DND-41 (cell line): ENCODE measurements around the gene EFHD2.
"Not testable (repeated sequence)": the region's sequence is repeated elsewhere in the genome, so short reads cannot be mapped to it uniquely, and the experiment has no call there.

Source experiments
- ATAC-seq: fragments of 200-7000 bp; cut with Tn5 transposase; 3 replicates; pipeline ENCODE4 v1.9.1; 2021; ENCODE audit warnings: low read depth; ENCODE audit not compliant: insufficient read depth
- DNase-seq: peaks from one replicate; pipeline ENCODE4 v3.0.0-alpha.2; 2020
- H2AFZ ChIP-seq: 2 replicates; pipeline ENCODE4 v1.6.0; 2012; ENCODE audit warnings: low read depth, low read length
- H3K27ac ChIP-seq: 2 replicates; pipeline ENCODE4 v1.5.1; 2012; ENCODE audit warnings: low read length, inconsistent platforms
- H3K27me3 ChIP-seq: fragments of 200-600 bp; sonication (generic); 2 replicates; pipeline ENCODE4 v1.6.0; 2012; ENCODE audit warnings: low read length, mild to moderate bottlenecking, inconsistent platforms; ENCODE audit not compliant: insufficient read depth, poor library complexity
- H3K36me3 ChIP-seq: 2 replicates; pipeline ENCODE4 v1.5.1; 2012; ENCODE audit warnings: low read length, inconsistent platforms; ENCODE audit not compliant: insufficient read depth
- H3K4me1 ChIP-seq: 2 replicates; pipeline ENCODE4 v1.5.1; 2012; ENCODE audit warnings: mild to moderate bottlenecking, low read length; ENCODE audit not compliant: insufficient read depth
- H3K4me2 ChIP-seq: 2 replicates; pipeline ENCODE4 v1.6.0; 2012; ENCODE audit warnings: mild to moderate bottlenecking, moderate library complexity, low read length, inconsistent platforms; ENCODE audit not compliant: insufficient read depth
- H3K4me3 ChIP-seq, 2 experiments: fragments of 200-600 bp in 1 of 2; shearing (Covaris generic) in 1 of 2; 2 replicates each; pipeline ENCODE4 v1.5.1; 2012 to 2016; ENCODE audit warnings: inconsistent platforms in 2 of 2, low read length in 2 of 2, mild to moderate bottlenecking in 2 of 2, low read depth in 1 of 2, moderate library complexity in 1 of 2
- H3K79me2 ChIP-seq: 2 replicates; pipeline ENCODE4 v1.6.0; 2012; ENCODE audit warnings: low read length, inconsistent platforms; ENCODE audit not compliant: insufficient read depth
- H3K9ac ChIP-seq: 2 replicates; pipeline ENCODE4 v1.6.0; 2012; ENCODE audit warnings: low read depth, mild to moderate bottlenecking, inconsistent platforms, low read length, moderate library complexity
- H3K9me3 ChIP-seq: 2 replicates; pipeline ENCODE4 v1.5.1; 2012; ENCODE audit warnings: low read length, moderate library complexity, mild to moderate bottlenecking, inconsistent platforms; ENCODE audit not compliant: insufficient read depth, severe bottlenecking
- H4K20me1 ChIP-seq: 2 replicates; pipeline ENCODE4 v1.6.0; 2012; ENCODE audit warnings: low read length; ENCODE audit not compliant: insufficient read depth
- CTCF ChIP-seq: IDR thresholded peaks from 2 replicates; pipeline ENCODE4 v1.5.1; 2012; ENCODE audit warnings: borderline replicate concordance, low read length, moderate library complexity, mild to moderate bottlenecking; ENCODE audit not compliant: poor library complexity, severe bottlenecking; ENCODE audit errors: extremely low read depth
- EZH2 ChIP-seq: IDR thresholded peaks from 3 replicates; pipeline ENCODE4 v1.6.1; 2012; ENCODE audit warnings: borderline replicate concordance, low read depth, mild to moderate bottlenecking, moderate library complexity, low read length, inconsistent platforms; ENCODE audit not compliant: severe bottlenecking

The EFHD2 gene

GRCh38 chr1:15386164-15386749 is 23.4 kb upstream of the EFHD2 start:
- Histone ChIP-seq H3K9ac (no peak overlapping the region), H3K27ac (no peak overlapping the region), H3K79me2 (no peaks in the 10 kb centered on the region), H3K9me3 (no peaks in the 10 kb centered on the region), H3K27me3 (peaks cover 3% of the 10 kb centered on the region), H3K4me2 (no peak overlapping the region), H3K4me3 (no peak overlapping the region), H2AFZ (no peak overlapping the region), H4K20me1 (0 out of 2 replicates have a peak, but pooled peaks cover 3% of the 10 kb centered on the region), H3K4me1 (no peaks in the 10 kb centered on the region), H3K36me3 (no peaks in the 10 kb centered on the region)
- no peak for ATAC-seq
- TF ChIP-seq CTCF (no peak), EZH2 (no peak)
- no peak for DNase-seq

- no peak for ATAC-seq
- no peak overlapping the region for H2AFZ ChIP-seq
- H3K9ac ChIP-seq: no peak overlapping the region
Observed at GRCh38 chr1:15388201-15388880, 21.3 kb upstream of the EFHD2 start.

GRCh38 chr1:15389828-15390227 is 19.9 kb upstream of the EFHD2 start:
- H2AFZ ChIP-seq, H3K4me3 ChIP-seq, H3K27me3 ChIP-seq, H3K79me2 ChIP-seq, DNase-seq, H4K20me1 ChIP-seq, H3K4me1 ChIP-seq, H3K27ac ChIP-seq, H3K9ac ChIP-seq, H3K36me3 ChIP-seq, ATAC-seq, H3K4me2 ChIP-seq, H3K9me3 ChIP-seq: not testable (repeated sequence)

More at GRCh38 chr1:15388201-15388880, 21.3 kb upstream of the EFHD2 start:
- Histone ChIP-seq H3K79me2 (no peaks in the 10 kb centered on the region), H3K27ac (no peak overlapping the region), H3K36me3 (no peaks in the 10 kb centered on the region), H3K9me3 (no peaks in the 10 kb centered on the region), H3K27me3 (peaks cover 3% of the 10 kb centered on the region), H3K4me1 (no peaks in the 10 kb centered on the region), H3K4me2 (no peak overlapping the region), H3K4me3 (no peak overlapping the region), H4K20me1 (0 out of 2 replicates have a peak, but pooled peaks cover 3% of the 10 kb centered on the region)
- no peak for TF ChIP-seq EZH2
- no peak for TF ChIP-seq CTCF
- DNase-seq: no peak

- 0 out of 2 replicates have a peak, but pooled peaks cover 3% of the 10 kb centered on the region for H4K20me1 ChIP-seq
- no peak overlapping the region for H3K9ac ChIP-seq
- H3K4me3 ChIP-seq: no peak overlapping the region
- no peaks in the 10 kb centered on the region for H3K36me3 ChIP-seq
- no peaks in the 10 kb centered on the region for H3K4me1 ChIP-seq
- H3K27me3 ChIP-seq: peaks cover 3% of the 10 kb centered on the region
- no peak overlapping the region for H3K27ac ChIP-seq
- ATAC-seq (no peak), DNase-seq (no peak)
- no peaks in the 10 kb centered on the region for H3K79me2 ChIP-seq
- H3K9me3 ChIP-seq: no peaks in the 10 kb centered on the region
- H3K4me2 ChIP-seq: no peak overlapping the region
- no peak overlapping the region for H2AFZ ChIP-seq
- TF ChIP-seq CTCF (peak; percentile 12), EZH2 (no peak)
Observed at GRCh38 chr1:15390667-15391066, 19.0 kb upstream of the EFHD2 start.
